Measurements from ENCODE around the gene A3GALT2. TPM values are rescaled to one million over a fixed set of nuclear protein-coding genes. Genes with fewer than 3 reads are reported as not detected.
A peak's percentile ranks its signal among the peaks of the same experiment; 100 is the strongest.

A3GALT2 gene
- total and polyA plus RNA-seq, 12 donors = 0.25 TPM; not detected in 11

DNA sequence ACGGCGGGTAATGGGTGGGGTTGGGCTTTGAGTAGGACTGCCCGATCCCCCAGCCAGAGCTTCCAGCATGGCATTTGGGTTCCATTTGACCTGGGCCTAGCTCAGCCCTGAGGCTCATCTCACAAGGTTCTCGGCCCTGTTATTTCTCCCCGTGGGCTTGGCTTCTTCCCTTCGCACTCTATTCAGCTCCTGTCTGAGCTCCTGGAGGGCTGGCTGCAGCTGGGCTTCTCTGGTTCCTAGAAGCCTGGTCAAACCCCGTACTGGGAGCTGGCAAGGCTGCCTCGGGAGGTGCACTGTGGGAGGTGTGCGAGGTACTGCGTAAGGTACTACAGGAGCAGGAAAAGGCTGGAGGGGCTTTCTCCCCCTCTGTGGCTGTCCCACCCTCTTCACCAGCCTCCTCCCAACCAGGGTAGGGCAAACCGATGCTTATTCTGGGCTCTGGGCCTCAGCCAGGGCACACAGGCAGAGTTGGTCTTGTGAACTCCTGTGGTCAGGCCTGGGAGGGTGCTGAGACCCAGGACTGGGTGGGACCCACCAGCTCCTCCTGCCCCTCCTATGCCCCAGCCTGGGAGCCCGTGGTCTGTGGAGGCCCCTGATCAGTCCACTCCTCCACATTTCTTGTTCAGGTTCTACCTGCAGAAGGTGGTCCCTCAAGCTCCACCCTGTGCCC lies 814 bp downstream of the A3GALT2 start:
- intact Hi-C loops (cut with DNase I) = no loop called here
- DNase-seq = no peak
- peaks cover 7 to 42% (median 31%) of the 10 kb centered on the region in 9 donors for H3K36me3 ChIP-seq

GRCh38 chr1:33319186-33319948 lies 1.5 kb downstream of the A3GALT2 start:
- H3K27ac ChIP-seq = no peak overlapping the region

More for the DNA sequence above, 814 bp downstream of the A3GALT2 start:
- WGBS, 2 donors = 77 to 78% methylated on average over 12 of the region's 12 CpGs
- H3K4me1 ChIP-seq = peaks cover 0 to 25% (median 7%) of the 10 kb centered on the region in 9 donors
- TF ChIP-seq CTCF (IDR thresholded peaks at IDR 0.05) = no peak
- no peak overlapping the region for H3K4me3 ChIP-seq
- peak in 3 of 8 donors; percentile 21 to 35 (median 23) for ATAC-seq
- H3K9me3 ChIP-seq = no peaks in the 10 kb centered on the region
- no peaks in the 10 kb centered on the region for H3K27me3 ChIP-seq
- H3K27ac ChIP-seq = no peak overlapping the region

GRCh38 chr1:33317946-33318345 lies 3.0 kb downstream of the A3GALT2 start:
- ATAC-seq = no peak
- Histone ChIP-seq H3K4me3 (no peak overlapping the region), H3K27me3 (no peaks in the 10 kb centered on the region), H3K4me1 (peaks cover 0 to 11% (median 0%) of the 10 kb centered on the region in 9 donors), H3K27ac (no peak overlapping the region), H3K9me3 (no peaks in the 10 kb centered on the region), H3K36me3 (peaks cover 0 to 20% (median 10%) of the 10 kb centered on the region in 9 donors)
- no peak for DNase-seq
- WGBS, 2 donors = 60 to 73% methylated on average over 6 of the region's 6 CpGs
- TF ChIP-seq CTCF (IDR thresholded peaks at IDR 0.05) = no peak
- intact Hi-C loops (cut with DNase I) = no loop called here

More at GRCh38 chr1:33319186-33319948, 1.5 kb downstream of the A3GALT2 start:
- no peak overlapping the region for H3K4me3 ChIP-seq
- intact Hi-C loops (cut with DNase I) = no loop called here
- 91 to 92% methylated on average over 9 of the region's 9 CpGs for WGBS, 2 donors
- peaks cover 0 to 17% (median 0%) of the 10 kb centered on the region in 9 donors for H3K4me1 ChIP-seq
- H3K9me3 ChIP-seq = no peaks in the 10 kb centered on the region
- peaks cover 3 to 34% (median 24%) of the 10 kb centered on the region in 9 donors for H3K36me3 ChIP-seq
- ATAC-seq (no peak), DNase-seq (no peak)
- no peaks in the 10 kb centered on the region for H3K27me3 ChIP-seq
- TF ChIP-seq CTCF (IDR thresholded peaks at IDR 0.05) = no peak

GRCh38 chr1:33317354-33317753 lies 3.5 kb downstream of the A3GALT2 start:
- H3K27me3 ChIP-seq = no peaks in the 10 kb centered on the region
- peaks cover 0 to 14% (median 4%) of the 10 kb centered on the region in 9 donors for H3K36me3 ChIP-seq
- no peaks in the 10 kb centered on the region for H3K9me3 ChIP-seq
- no peak for TF ChIP-seq CTCF (IDR thresholded peaks at IDR 0.05)
- no peak overlapping the region for H3K27ac ChIP-seq
- intact Hi-C loops (cut with DNase I) = no loop called here
- no peak for DNase-seq
- WGBS, 2 donors = 54 to 78% methylated on average over 1 of the region's 1 CpG
- H3K4me1 ChIP-seq = peaks cover 0 to 9% (median 0%) of the 10 kb centered on the region in 9 donors
- ATAC-seq = no peak
- H3K4me3 ChIP-seq = no peak overlapping the region
